NOMO-1 treated with dmso at 0.1 percent for 144 hours (cell line): ENCODE results near the gene EPHB3.

Source experiments
- DNase-seq: peaks from one replicate; lab custom pipeline; 2025; ENCODE audit not compliant: unreplicated experiment; lab: John Stamatoyannopoulos, UW

Gene EPHB3

GRCh38 chr3:184563941-184564684 is 2.5 kb downstream of the EPHB3 start:
- DNase-seq: no peak

- DNase-seq: no peak
Observed at GRCh38 chr3:184564685-184565385, 3.2 kb downstream of the EPHB3 start.

- DNase-seq: no peak
Observed at GRCh38 chr3:184565421-184566211, 4.0 kb downstream of the EPHB3 start.

GRCh38 chr3:184566441-184567414 is 5.1 kb downstream of the EPHB3 start:
- no peak for DNase-seq

- no peak for DNase-seq
Observed at GRCh38 chr3:184567946-184568559, 6.5 kb downstream of the EPHB3 start.

GRCh38 chr3:184568560-184568923 is 7.0 kb downstream of the EPHB3 start:
- DNase-seq: no peak

- no peak for DNase-seq
Observed at GRCh38 chr3:184568924-184569829, 7.6 kb downstream of the EPHB3 start.

GRCh38 chr3:184570035-184570434 is 8.4 kb downstream of the EPHB3 start:
- DNase-seq: no peak

GRCh38 chr3:184570489-184570888 is 8.9 kb downstream of the EPHB3 start:
- no peak for DNase-seq

GRCh38 chr3:184571750-184572377 is 10.3 kb downstream of the EPHB3 start:
- DNase-seq: no peak

GRCh38 chr3:184572633-184573270 is 11.2 kb downstream of the EPHB3 start:
- no peak for DNase-seq

GRCh38 chr3:184574515-184575417 is 13.2 kb downstream of the EPHB3 start:
- no peak for DNase-seq

GRCh38 chr3:184575701-184576100 is 14.1 kb downstream of the EPHB3 start:
- DNase-seq: no peak

- DNase-seq: no peak
Observed at GRCh38 chr3:184576457-184577240, 15.1 kb downstream of the EPHB3 start.

GRCh38 chr3:184577546-184577945 is 16.0 kb downstream of the EPHB3 start:
- DNase-seq: no peak

- no peak for DNase-seq
Observed at GRCh38 chr3:184578218-184578617, 16.6 kb downstream of the EPHB3 start.
